K562 treated with DMSO at 1 percent for 12 hours (cell line): ENCODE results near the gene BBLN. TPM values are rescaled to one million over a fixed set of nuclear protein-coding genes. Genes with fewer than 3 reads are reported as not detected.

ENCODE experiments used
- total RNA-seq: library from RNA; unstranded; fragments of 300-600 nt; gene quantifications from 2 replicates; pipeline ENCODE4 v1.2.3, GENCODE V29; 2022; ENCODE audit not compliant: insufficient read depth

BBLN gene
- 353 and 489 TPM in 2 replicates for total RNA-seq

GRCh38 chr9:128159784-128160602 lies at the start of gene BBLN:
BBLN (plus strand) TSS chr9:128160265; CDS start chr9:128160408, 143 bp downstream.

GRCh38 chr9:128127568-128127989 lies 32.5 kb upstream of the BBLN start, which contains the start of gene PTGES2:
PTGES2 (minus strand) TSS chr9:128127729; CDS start chr9:128127717, 12 bp downstream.

GRCh38 chr9:128149001-128149701 lies 10.9 kb upstream of the BBLN start, which contains the start of gene LCN2:
LCN2 (plus strand) TSS chr9:128149453; CDS start chr9:128149526, 73 bp downstream.

GRCh38 chr9:128191406-128192046 lies 31.5 kb downstream of the BBLN start, which contains the start of gene CIZ1:
CIZ1 (minus strand) TSS chr9:128191572; CDS start chr9:128190857, 715 bp downstream.

GRCh38 chr9:128203024-128203706 lies 43.1 kb downstream of the BBLN start, which contains the start of gene DNM1:
DNM1 (plus strand) TSS chr9:128203379; CDS start chr9:128203471, 92 bp downstream.

Other genes starting within 250 kb of the BBLN start
- 32.4 and 36.8 TPM in 2 replicates for gene ST6GALNAC4, start 243.2 kb upstream of the BBLN start, total RNA-seq
- 2.6 and 3.0 TPM in 2 replicates for gene PIP5KL1, start 229.5 kb upstream of the BBLN start, total RNA-seq
- 60.5 and 61.1 TPM in 2 replicates for gene DPM2, start 222.4 kb upstream of the BBLN start, total RNA-seq
- gene EEIG1, start 179.3 kb upstream of the BBLN start, total RNA-seq = 22.0 and 46.0 TPM in 2 replicates
- gene NAIF1, start 92.9 kb upstream of the BBLN start, total RNA-seq = 21.9 and 23.2 TPM in 2 replicates
- 20.4 and 31.7 TPM in 2 replicates for gene SLC25A25, start 92.0 kb upstream of the BBLN start, total RNA-seq
- gene PTGES2, start 32.5 kb upstream of the BBLN start, total RNA-seq = 40.1 and 46.2 TPM in 2 replicates
- gene LCN2, start 10.8 kb upstream of the BBLN start, total RNA-seq = not detected in 2 replicates
- 280 and 443 TPM in 2 replicates for gene CIZ1, start 31.3 kb downstream of the BBLN start, total RNA-seq
- gene DNM1, start 43.1 kb downstream of the BBLN start, total RNA-seq = 15.4 and 46.4 TPM in 2 replicates
- gene GOLGA2, start 115.7 kb downstream of the BBLN start, total RNA-seq = 63.8 and 131 TPM in 2 replicates
- 143 and 182 TPM in 2 replicates for gene SWI5, start 116.0 kb downstream of the BBLN start, total RNA-seq
- 32.1 and 33.5 TPM in 2 replicates for gene TRUB2, start 162.2 kb downstream of the BBLN start, total RNA-seq
- gene COQ4, start 162.6 kb downstream of the BBLN start, total RNA-seq = 120 and 127 TPM in 2 replicates
- gene SLC27A4, start 180.3 kb downstream of the BBLN start, total RNA-seq = 16.0 and 24.8 TPM in 2 replicates
- 44.2 and 44.6 TPM in 2 replicates for gene URM1, start 211.1 kb downstream of the BBLN start, total RNA-seq